HG03439 (cell line): ENCODE results near the gene SLC2A4RG.
A peak's percentile ranks its signal among the peaks of the same experiment; 100 is the strongest.

Experiments
- ATAC-seq: cut with Tn5 transposase; IDR thresholded peaks from one replicate; pipeline ENCODE4 v1.9.1; 2021; ENCODE audit warnings: mild to moderate bottlenecking, moderate library complexity; ENCODE audit not compliant: unreplicated experiment

The SLC2A4RG gene

GRCh38 chr20:63698739-63699465 lies 40.7 kb upstream of the SLC2A4RG start:
- no peak for ATAC-seq

DNA sequence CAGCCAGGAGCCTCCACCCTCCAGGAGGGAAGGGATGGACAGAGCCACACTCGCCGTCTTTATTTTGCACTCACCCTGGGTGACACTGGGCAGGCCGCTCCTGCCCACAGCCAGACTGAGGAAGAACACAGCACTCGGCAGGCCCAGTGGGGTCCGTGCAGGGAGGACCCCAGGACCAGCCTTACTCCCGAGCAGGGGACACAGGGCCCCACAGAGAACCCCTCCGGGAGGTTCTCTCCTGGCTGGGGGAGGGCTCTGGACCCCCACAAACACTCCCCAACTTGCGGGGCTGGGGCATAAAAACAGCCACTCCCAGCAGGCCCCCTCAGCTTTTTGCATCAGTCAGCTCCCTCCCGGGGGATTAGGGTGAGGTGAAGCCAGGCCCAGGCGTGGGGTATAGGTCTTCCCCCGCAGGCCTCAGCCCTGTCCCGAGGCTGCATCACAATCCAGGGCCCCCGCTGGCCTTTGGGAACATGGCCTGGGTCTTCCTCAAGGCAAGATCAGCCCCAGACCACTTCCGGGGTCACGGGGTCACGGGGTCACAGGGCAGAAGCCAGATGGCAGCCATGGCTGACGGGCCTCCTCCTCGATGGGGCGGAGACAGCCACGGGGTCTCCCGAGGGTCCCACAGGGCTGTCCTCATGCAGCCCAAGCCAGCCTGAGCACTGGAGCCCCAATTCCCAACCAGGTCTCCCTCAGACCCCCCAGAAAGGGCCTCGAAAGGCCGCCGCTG lies 39.9 kb upstream of the SLC2A4RG start:
- ATAC-seq = no peak

DNA sequence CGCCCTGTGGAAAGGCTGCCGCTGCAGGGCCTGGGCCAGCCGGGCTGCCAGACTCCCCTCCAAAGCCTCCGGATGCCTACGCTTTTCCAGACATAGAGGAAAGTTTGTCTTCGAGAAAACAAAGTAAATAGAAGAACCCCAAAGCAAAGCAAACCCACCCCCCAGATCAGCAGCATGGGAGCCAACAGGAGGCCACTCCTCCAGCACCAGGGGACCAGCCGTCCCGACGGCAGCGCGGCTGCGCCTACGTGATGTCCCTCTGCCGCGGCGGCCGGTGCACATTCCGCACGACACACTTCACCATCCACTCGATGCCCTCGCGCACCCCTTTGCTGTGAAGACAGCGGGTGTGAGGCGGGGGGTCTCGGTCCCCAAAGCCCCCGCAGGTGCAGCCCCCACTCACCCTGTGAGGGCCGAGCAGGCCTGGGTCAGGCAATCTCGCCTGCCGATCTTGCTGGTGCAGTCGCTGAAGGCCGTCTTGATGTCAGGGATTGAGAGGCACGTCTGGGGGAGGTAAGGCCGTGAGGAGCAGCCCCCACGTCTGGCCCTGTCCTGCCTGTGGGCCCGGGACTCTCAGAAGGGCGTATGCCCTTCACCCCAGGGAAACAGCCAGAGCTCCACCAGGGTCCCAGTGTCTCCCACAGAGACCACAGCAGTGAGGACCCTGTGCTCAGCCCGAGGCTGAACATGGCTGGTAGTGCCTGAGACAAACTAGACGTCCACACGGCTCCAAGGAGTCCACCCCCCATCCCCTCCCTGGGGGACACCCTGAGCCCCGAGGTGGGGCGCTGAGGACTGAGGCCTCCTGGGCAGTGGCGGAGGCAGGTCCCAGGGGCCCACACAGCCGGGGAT lies 39.2 kb upstream of the SLC2A4RG start:
- ATAC-seq = no peak

DNA sequence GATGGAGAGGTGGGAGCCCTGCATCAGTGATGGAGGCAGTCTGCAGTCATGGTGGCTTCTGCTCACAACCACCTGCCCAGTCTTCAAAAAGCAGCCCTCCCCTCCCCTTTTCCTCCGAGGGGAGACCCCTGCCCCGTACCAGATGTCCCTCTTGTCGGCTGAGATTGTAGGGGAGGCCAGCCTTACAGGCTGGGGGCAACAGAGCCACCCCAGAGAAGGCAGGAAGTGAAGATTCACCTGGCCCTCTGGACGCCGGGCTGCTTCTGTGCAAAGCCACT lies 38.6 kb upstream of the SLC2A4RG start:
- no peak for ATAC-seq

GRCh38 chr20:63701329-63702035 lies 38.1 kb upstream of the SLC2A4RG start:
- ATAC-seq = no peak

DNA sequence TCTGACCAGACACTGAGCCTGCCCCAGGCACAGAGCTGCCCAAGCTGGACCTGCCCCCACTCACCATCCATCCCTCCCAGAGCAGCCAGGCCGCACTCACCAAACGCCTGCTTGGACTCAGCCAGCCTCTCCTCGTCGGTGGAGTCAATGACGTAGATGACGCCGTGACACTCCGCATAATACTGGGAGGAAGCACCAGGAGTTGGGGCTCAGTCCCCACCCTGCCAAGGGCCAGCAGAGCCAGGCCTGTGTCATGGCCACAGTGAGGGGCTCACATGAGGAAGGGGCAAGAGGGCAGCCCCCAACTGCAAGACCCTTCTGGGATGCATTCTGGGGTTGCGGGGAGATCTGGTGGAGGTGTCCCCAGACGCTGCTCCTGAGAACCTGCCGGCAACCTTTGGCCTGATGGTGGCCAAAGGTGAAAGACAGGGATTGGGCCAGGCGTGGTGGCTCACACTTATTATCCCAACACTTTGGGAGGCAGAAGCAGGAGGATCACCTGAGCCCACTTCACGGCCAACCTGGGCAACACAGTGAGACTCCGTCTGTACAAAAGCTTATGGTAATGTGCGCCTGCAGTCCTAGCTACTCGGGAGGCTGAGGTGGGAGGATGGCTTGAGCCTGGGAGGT lies 37.4 kb upstream of the SLC2A4RG start:
- no peak for ATAC-seq

- no peak for ATAC-seq
Measured at GRCh38 chr20:63702751-63703470, 36.7 kb upstream of the SLC2A4RG start.

GRCh38 chr20:63703471-63703975 lies 36.1 kb upstream of the SLC2A4RG start:
- no peak for ATAC-seq

DNA sequence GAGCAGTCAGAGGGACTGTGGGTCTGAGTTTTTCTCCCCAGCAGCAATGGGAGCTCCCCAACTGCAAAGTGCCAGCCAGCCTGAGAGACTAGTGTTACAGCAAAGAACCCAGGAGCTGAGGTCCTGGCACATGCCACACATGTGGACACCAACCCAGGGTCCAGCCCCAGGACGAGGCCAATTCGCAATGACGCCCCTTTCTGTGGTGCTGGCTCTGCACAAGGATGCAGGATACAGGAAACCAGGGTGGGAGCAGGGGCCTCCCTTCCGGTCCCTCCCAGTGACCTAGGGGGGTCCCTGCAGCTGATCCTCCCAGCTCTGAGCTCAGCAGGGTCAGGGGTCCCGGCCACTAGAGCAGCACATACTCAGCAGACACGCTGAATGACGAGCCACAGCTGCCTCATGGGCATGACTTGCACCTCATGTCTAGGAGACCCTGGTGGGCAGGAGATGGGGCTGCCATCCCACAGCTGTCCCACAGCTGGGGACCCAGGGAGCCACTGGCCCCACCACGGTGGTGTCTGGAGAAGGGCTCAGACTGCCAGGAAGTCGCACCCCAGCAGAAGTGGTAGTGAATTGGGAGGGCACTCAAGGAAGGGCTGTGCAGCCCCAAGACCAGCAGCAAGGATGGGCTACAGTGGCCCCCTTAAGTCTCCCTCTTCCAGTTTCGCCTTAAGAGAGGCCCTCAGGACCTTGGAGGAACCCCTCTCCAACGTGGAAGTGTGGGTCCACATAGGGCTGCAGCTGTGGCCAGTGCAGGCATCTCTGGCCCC lies 35.4 kb upstream of the SLC2A4RG start:
- ATAC-seq = no peak

DNA sequence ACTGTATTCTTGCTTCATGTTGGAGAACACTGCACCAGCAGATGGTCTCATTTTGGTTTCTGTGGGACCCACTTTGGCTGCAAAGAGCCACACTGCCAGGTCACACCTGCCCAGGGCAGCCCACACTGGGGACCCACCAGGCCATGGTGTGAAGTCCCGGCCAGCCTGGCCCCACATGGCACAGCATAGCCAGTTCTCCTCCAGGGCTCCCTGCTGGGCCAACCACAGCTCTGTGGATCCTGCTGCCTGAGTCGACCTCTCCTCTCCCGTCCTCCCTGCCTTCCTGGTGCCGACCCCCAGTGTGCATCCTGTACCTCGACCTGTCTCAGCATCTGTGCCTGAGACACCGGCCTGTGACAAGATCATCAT lies 34.8 kb upstream of the SLC2A4RG start:
- ATAC-seq = no peak

DNA sequence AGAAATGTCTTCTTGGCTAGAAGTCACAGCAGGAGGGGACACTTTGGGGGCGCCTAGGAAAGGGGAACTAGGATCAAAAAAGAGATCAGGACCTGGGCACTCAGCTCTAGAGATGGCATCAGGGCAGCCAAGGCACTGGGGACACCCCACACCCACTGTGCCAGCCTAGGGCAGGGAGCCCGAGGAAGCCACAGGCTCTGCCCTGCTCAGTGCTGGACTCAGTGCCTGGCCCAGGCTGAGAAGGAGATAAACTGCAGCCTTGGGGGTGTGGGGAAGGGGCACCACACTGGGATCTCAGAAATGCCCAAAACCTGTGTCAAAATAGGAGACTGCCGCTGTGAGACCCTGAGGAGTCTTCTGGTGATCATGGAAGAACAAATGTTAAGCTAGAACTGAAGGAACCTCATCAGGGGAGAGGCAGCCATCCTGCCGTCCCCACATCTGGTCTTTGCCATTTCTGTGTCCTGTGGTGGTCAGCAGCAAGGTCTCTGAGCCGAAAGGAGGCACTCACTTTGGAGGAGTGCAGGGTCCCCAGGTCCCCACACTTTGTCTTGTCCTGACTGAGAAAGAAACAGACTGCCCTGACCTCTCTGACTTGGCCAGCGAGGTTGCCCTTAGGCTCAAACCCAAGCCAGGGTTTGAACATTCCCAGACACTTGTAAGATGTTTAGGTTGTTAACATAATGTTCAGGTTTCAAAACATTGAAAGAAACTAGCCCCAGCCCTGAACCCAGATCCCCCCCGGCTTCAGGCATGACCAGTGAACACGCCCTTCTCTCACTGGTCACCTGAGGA lies 34.1 kb upstream of the SLC2A4RG start:
- no peak for ATAC-seq

GRCh38 chr20:63706027-63706695 lies 33.4 kb upstream of the SLC2A4RG start:
- no peak for ATAC-seq

- peak; percentile 22 for ATAC-seq
Measured at GRCh38 chr20:63706852-63707557, 32.6 kb upstream of the SLC2A4RG start.

- peak; percentile 62 for ATAC-seq
Measured at GRCh38 chr20:63707558-63708300, 31.8 kb upstream of the SLC2A4RG start, which contains the start of the genes ARFRP1 and ZGPAT. TSS of gene ARFRP1 (minus strand) at chr20:63707976. CDS start at chr20:63707091, 885 bp downstream. TSS of gene ZGPAT (plus strand) at chr20:63708039. CDS start at chr20:63708581, 542 bp downstream.

- peak; percentile 12 for ATAC-seq
Measured at GRCh38 chr20:63708301-63709148, 31.1 kb upstream of the SLC2A4RG start.
